Kidney (tissue), 14 donors: ENCODE data around the gene TBC1D10A. TPM values are rescaled to one million over a fixed set of nuclear protein-coding genes. Genes with fewer than 3 reads are reported as not detected.

Experiments
- DNase-seq, 5 donors: peaks; one replicate each; pipeline ENCODE4 v3.0.0-alpha.2; 2013 to 2020
- FAIRE-seq: peaks from 2 replicates; lab custom pipeline; 2012; peaks lifted over from hg19 to GRCh38; lab: Jason Lieb, UNC
- H3K27ac ChIP-seq, 2 donors: one replicate each; pipeline ENCODE4 v1.7.0; 2013; ENCODE audit warnings: low read depth in 2 of 2, low read length in 2 of 2, inconsistent platforms in 1 of 2
- H3K27me3 ChIP-seq: one replicate; pipeline ENCODE4 v1.7.1; 2013; ENCODE audit warnings: low read length, inconsistent platforms; ENCODE audit not compliant: control insufficient read depth, insufficient read depth
- H3K36me3 ChIP-seq, 3 donors: one replicate each; pipeline versions ENCODE4 v1.7.0 to v1.7.1; 2013; ENCODE audit warnings: low read length in 3 of 3, control low read depth in 1 of 3, inconsistent platforms in 1 of 3; ENCODE audit not compliant: insufficient read depth in 3 of 3, control insufficient read depth in 2 of 3
- H3K4me1 ChIP-seq, 3 donors: one replicate each; pipeline versions ENCODE4 v1.7.0 to v1.7.1; 2013; ENCODE audit warnings: low read length in 3 of 3, inconsistent platforms in 1 of 3, low read depth in 1 of 3; ENCODE audit not compliant: control insufficient read depth in 2 of 3, insufficient read depth in 2 of 3
- H3K4me3 ChIP-seq, 3 donors: one replicate each; pipeline versions ENCODE4 v1.7.0 to v1.8.1; 2013; ENCODE audit warnings: low read length in 3 of 3, control low read depth in 1 of 3, inconsistent platforms in 1 of 3
- H3K9ac ChIP-seq, 3 donors: one replicate each; pipeline versions ENCODE4 v1.7.0 to v1.7.1; 2013; ENCODE audit warnings: low read length in 3 of 3, control low read depth in 1 of 3, inconsistent platforms in 1 of 3
- H3K9me3 ChIP-seq, 3 donors: one replicate each; pipeline versions ENCODE4 v1.7.0 to v1.7.1; 2013; ENCODE audit warnings: low read length in 3 of 3, control low read depth in 1 of 3, inconsistent platforms in 1 of 3; ENCODE audit not compliant: control insufficient read depth in 2 of 3, insufficient read depth in 1 of 3
- CTCF ChIP-seq: IDR thresholded peaks from 3 replicates; pipeline ENCODE4 v1.5.1; 2012; ENCODE audit warnings: mild to moderate bottlenecking, moderate library complexity, borderline replicate concordance; ENCODE audit not compliant: insufficient read depth; ENCODE audit errors: extremely low read depth
- intact Hi-C: fragments of 100-400 bp; cut with DNase I; formaldehyde crosslinking; loops from one replicate; pipeline ENCODE4 v1.11.1; 2022
- polyA plus RNA-seq: library from polyadenylated mRNA; stranded (reverse); fragments of 350-450 nt; fragmentation: Illumina TruSeq; extraction: RNeasy Lipid Tissue Mini Kit (QIAGEN cat#74804); gene quantifications from one replicate; pipeline ENCODE4 v1.2.3, GENCODE V29; 2014; ENCODE audit warnings: low read depth, low replicate concordance; ENCODE audit not compliant: insufficient read depth
- total RNA-seq: library from RNA; stranded (reverse); fragmentation: NEBNext Ultra II Directional; extraction: Animal tissue kit (Norgen Biotek cat#: 25700); gene quantifications from one replicate; pipeline ENCODE4 v1.2.1, GENCODE V29; 2021
- donor health status: control.
- donor health status: control.
- donor health status: control.
- donor health status: control.
- donor health status: control.
- donor health status: DM: yes; HTN: yes; CAD: no.
- donor health status: Normal renal cell carcinoma (clear cell type).

Gene TBC1D10A
- total and polyA plus RNA-seq, 2 donors from 2014 or later: 31.0 to 34.5 TPM

GRCh38 chr22:30267382-30268302 lies 59.1 kb downstream of the TBC1D10A start:
- intact Hi-C loops: loop anchor here (5.0 kb wide), 1 partner anchor 120 kb away; the partner anchor contains the start of gene RNF215
- Histone ChIP-seq H3K36me3 (no peaks in the 10 kb centered on the region), H3K4me1 (peaks cover 0 to 4% (median 0%) of the 10 kb centered on the region in 3 donors), H3K27me3 (no peaks in the 10 kb centered on the region), H3K4me3 (no peak overlapping the region), H3K9ac (no peak overlapping the region), H3K27ac (no peak overlapping the region), H3K9me3 (no peaks in the 10 kb centered on the region)
- FAIRE-seq (no peak), DNase-seq (peak in 1 of 5 donors; percentile 66)
- TF ChIP-seq CTCF: no peak

GRCh38 chr22:30266445-30267381 lies 60.0 kb downstream of the TBC1D10A start, which contains the start of gene OSM:
Gene OSM, minus strand, starts transcription at chr22:30266851. Its CDS starts 52 bp downstream, at chr22:30266799.
- intact Hi-C loops: loop anchor here (5.0 kb wide), 1 partner anchor 121 kb away; the partner anchor contains the start of gene RNF215
- H3K4me3 ChIP-seq: peak within 1 kb of the TSS in 1 of 3 donors; percentile 13
- H3K27ac ChIP-seq: peak within 1 kb of the TSS in 1 of 2 donors; percentile 70
- FAIRE-seq (no peak), DNase-seq (peak in 1 of 5 donors; percentile 87)
- H3K36me3 ChIP-seq: no peaks in the 10 kb centered on the region
- TF ChIP-seq CTCF: no peak
- no peaks in the 10 kb centered on the region for H3K27me3 ChIP-seq
- peaks cover 0 to 4% (median 0%) of the 10 kb centered on the region in 3 donors for H3K4me1 ChIP-seq
- no peaks in the 10 kb centered on the region for H3K9me3 ChIP-seq
- H3K9ac ChIP-seq: no peak within 1 kb of the TSS

- H3K4me1 ChIP-seq: peaks cover 0 to 4% (median 0%) of the 10 kb centered on the region in 3 donors
- FAIRE-seq: no peak
- H3K9me3 ChIP-seq: no peaks in the 10 kb centered on the region
- no peaks in the 10 kb centered on the region for H3K27me3 ChIP-seq
- no peak overlapping the region for H3K9ac ChIP-seq
- H3K36me3 ChIP-seq: no peaks in the 10 kb centered on the region
- peak overlapping the region in 1 of 2 donors; percentile 70 for H3K27ac ChIP-seq
- no peak for TF ChIP-seq CTCF
- DNase-seq: peak in 1 of 5 donors; percentile 89
- intact Hi-C loops: loop anchor here (5.0 kb wide), 1 partner anchor 121 kb away; the partner anchor contains the start of gene RNF215
- H3K4me3 ChIP-seq: peak overlapping the region in 1 of 3 donors; percentile 13
These were observed 60.8 kb downstream of the TBC1D10A start for GRCh38 chr22:30265823-30266444.
